ENCODE data around the gene KLK4. TPM values are rescaled to one million over a fixed set of nuclear protein-coding genes. Genes with fewer than 3 reads are reported as not detected.

The KLK4 gene
- total RNA-seq = not detected in 2 replicates

GRCh38 chr19:50911206-50912101 lies at the start of gene KLK4:
Gene KLK4 (minus strand): TSS chr19:50911395. CDS start chr19:50910738, 657 bp downstream.

GRCh38 chr19:50952910-50953309 lies 41.7 kb upstream of the KLK4 start, which contains the start of gene KLK5:
Gene KLK5 (minus strand): TSS chr19:50953038. CDS start chr19:50952657, 381 bp downstream.

GRCh38 chr19:50873056-50873455 lies 38.1 kb downstream of the KLK4 start, which contains the start of gene KLK2:
Gene KLK2 (plus strand): TSS chr19:50873439. CDS start chr19:50873474, 35 bp downstream.

Other genes with a start within 250 kb of the KLK4 start
- gene SHANK1, start 191.6 kb downstream of the KLK4 start, total RNA-seq = 7.3 and 8.6 TPM in 2 replicates
- 64.9 and 117 TPM in 2 replicates for gene CLEC11A, start 188.0 kb downstream of the KLK4 start, total RNA-seq
- gene GPR32, start 140.9 kb downstream of the KLK4 start, total RNA-seq = not detected in 2 replicates
- not detected in 2 replicates for gene ACP4, start 121.0 kb downstream of the KLK4 start, total RNA-seq
- not detected in 2 replicates for gene KLK1, start 87.6 kb downstream of the KLK4 start, total RNA-seq
- not detected in 2 replicates for gene KLK15, start 77.8 kb downstream of the KLK4 start, total RNA-seq
- gene KLK3, start 56.5 kb downstream of the KLK4 start, total RNA-seq = not detected in 2 replicates
- not detected in 2 replicates for gene KLK2, start 38.0 kb downstream of the KLK4 start, total RNA-seq
- not detected in 2 replicates for gene KLK5, start 41.6 kb upstream of the KLK4 start, total RNA-seq
- gene KLK6, start 58.2 kb upstream of the KLK4 start, total RNA-seq = not detected in 2 replicates
- not detected in 2 replicates for gene KLK7, start 72.5 kb upstream of the KLK4 start, total RNA-seq
- gene KLK8, start 90.2 kb upstream of the KLK4 start, total RNA-seq = not detected in 2 replicates
- not detected in 2 replicates for gene KLK10, start 108.3 kb upstream of the KLK4 start, total RNA-seq
- not detected in 2 replicates for gene KLK11, start 115.2 kb upstream of the KLK4 start, total RNA-seq
- gene KLK12, start 123.6 kb upstream of the KLK4 start, total RNA-seq = not detected in 2 replicates
- not detected in 2 replicates for gene KLK13, start 153.7 kb upstream of the KLK4 start, total RNA-seq
- gene KLK14, start 171.5 kb upstream of the KLK4 start, total RNA-seq = 0.17 TPM in 1 of 2 replicates, not detected in the other
- gene CTU1, start 197.0 kb upstream of the KLK4 start, total RNA-seq = 6.8 and 12.9 TPM in 2 replicates
- not detected in 2 replicates for gene SIGLEC9, start 213.5 kb upstream of the KLK4 start, total RNA-seq
- not detected in 2 replicates for gene SIGLEC7, start 230.9 kb upstream of the KLK4 start, total RNA-seq

Data from smooth muscle cell of trachea (primary cell).